Osteocyte (in vitro differentiated cells): Measurements from ENCODE around the gene C9orf153. TPM values are rescaled to one million over a fixed set of nuclear protein-coding genes. Genes with fewer than 3 reads are reported as not detected.

ENCODE experiments used
- DNase-seq: peaks from one replicate; pipeline ENCODE4 v3.0.0; 2021; ENCODE audit warnings: mixed read lengths; ENCODE audit not compliant: unreplicated experiment; ENCODE audit errors: extremely low spot score
- H3K27ac Mint-ChIP-seq: one replicate; pipeline ENCODE4 v1.8.0; 2021; ENCODE audit warnings: mild to moderate bottlenecking, mixed read lengths; ENCODE audit not compliant: unreplicated experiment
- H3K27me3 Mint-ChIP-seq: one replicate; pipeline ENCODE4 v1.8.0; 2021; ENCODE audit warnings: mixed read lengths; ENCODE audit not compliant: unreplicated experiment
- H3K36me3 Mint-ChIP-seq: one replicate; pipeline ENCODE4 v1.8.0; 2021; ENCODE audit warnings: mixed read lengths; ENCODE audit not compliant: unreplicated experiment
- H3K4me1 Mint-ChIP-seq: one replicate; pipeline ENCODE4 v1.8.0; 2021; ENCODE audit warnings: mixed read lengths; ENCODE audit not compliant: unreplicated experiment
- H3K4me3 Mint-ChIP-seq: one replicate; pipeline ENCODE4 v1.8.0; 2021; ENCODE audit warnings: mild to moderate bottlenecking, moderate library complexity, mixed read lengths; ENCODE audit not compliant: unreplicated experiment
- H3K9me3 Mint-ChIP-seq: one replicate; pipeline ENCODE4 v1.8.0; 2021; ENCODE audit warnings: mixed read lengths; ENCODE audit not compliant: unreplicated experiment
- CTCF ChIP-seq: fragments of 200-600 bp; sonication (generic); IDR thresholded peaks from 2 replicates; pipeline ENCODE4 v1.5.0; 2021; ENCODE audit warnings: antibody characterized with exemption, mild to moderate bottlenecking, moderate library complexity
- total RNA-seq: library from RNA; stranded (reverse); gene quantifications from 2 replicates; pipeline ENCODE4 v1.2.1, GENCODE V29; 2021

Gene C9orf153
- total RNA-seq, 1 donor from 2014 or later, result 0.40 TPM

DNA sequence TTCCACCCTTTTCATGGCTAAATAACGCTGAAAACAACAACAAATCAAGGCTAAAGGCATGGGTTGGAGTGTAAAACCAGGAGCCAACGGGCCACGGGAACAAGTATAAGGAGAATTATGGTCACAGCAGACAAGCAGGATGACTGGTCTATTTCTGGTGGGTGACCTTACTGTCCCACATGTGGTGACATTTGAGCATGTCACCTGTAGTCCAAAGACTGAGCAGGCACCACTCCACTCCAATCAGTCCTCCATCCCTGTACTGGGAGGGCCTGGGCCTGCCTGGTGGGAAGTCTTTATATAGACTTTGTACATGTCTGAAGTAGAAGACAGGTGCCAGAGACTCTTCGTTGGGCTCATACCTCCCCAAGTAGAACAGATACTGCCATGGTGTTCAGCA lies 36.8 kb downstream of the C9orf153 start:
- no peaks in the 10 kb centered on the region for H3K4me1 Mint-ChIP-seq
- H3K9me3 Mint-ChIP-seq, result no peaks in the 10 kb centered on the region
- no peaks in the 10 kb centered on the region for H3K36me3 Mint-ChIP-seq
- H3K27me3 Mint-ChIP-seq, result peaks cover 13% of the 10 kb centered on the region
- no peak for DNase-seq
- H3K4me3 Mint-ChIP-seq, result no peak overlapping the region
- no peak for TF ChIP-seq CTCF
- no peak overlapping the region for H3K27ac Mint-ChIP-seq

GRCh38 chr9:86219606-86220005 lies 39.9 kb downstream of the C9orf153 start:
- Mint-ChIP-seq H3K27me3 (peaks cover 13% of the 10 kb centered on the region), H3K27ac (no peak overlapping the region), H3K9me3 (no peaks in the 10 kb centered on the region), H3K4me1 (no peaks in the 10 kb centered on the region), H3K36me3 (no peaks in the 10 kb centered on the region), H3K4me3 (no peak overlapping the region)
- no peak for TF ChIP-seq CTCF
- no peak for DNase-seq

DNA sequence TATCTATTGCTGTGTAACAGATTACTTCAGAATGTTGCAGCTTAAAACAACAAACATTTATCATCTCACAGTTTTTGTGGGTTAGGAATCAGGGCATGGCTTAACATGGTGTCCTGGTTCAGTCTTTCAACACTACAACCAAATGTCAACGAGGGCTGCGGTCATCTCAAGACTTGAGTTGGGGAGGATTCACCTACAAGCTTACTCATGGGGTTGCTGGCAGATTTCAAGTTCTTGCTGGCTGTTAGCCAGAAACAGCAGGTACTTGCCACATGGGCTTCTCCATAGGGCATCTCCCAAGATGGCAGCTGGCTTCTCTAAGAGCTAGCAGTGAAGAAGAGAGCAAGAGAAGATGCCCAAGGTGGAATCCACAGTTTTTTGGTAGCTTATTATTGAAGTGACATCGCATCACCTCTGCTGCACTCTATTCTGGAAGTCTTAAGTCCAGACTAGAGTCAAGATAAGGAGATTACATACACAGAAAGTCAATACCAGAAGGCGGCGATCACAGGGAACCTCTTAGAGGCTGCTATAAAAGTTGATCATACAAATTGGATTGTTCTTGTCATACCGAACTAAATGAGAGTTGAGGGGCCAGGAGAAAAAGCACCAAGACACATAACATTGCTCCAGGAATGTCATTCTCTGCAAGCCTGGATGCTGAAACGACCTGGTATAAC lies 42.2 kb downstream of the C9orf153 start:
- peaks cover 8% of the 10 kb centered on the region for H3K27me3 Mint-ChIP-seq
- no peak for TF ChIP-seq CTCF

GRCh38 chr9:86207193-86207592 lies 52.3 kb downstream of the C9orf153 start:
- no peak for TF ChIP-seq CTCF
- H3K4me3 Mint-ChIP-seq, result no peak overlapping the region
- no peak overlapping the region for H3K27ac Mint-ChIP-seq
- peaks cover 19% of the 10 kb centered on the region for H3K27me3 Mint-ChIP-seq
- H3K9me3 Mint-ChIP-seq, result no peaks in the 10 kb centered on the region
- peaks cover 2% of the 10 kb centered on the region for H3K4me1 Mint-ChIP-seq
- no peak for DNase-seq
- no peaks in the 10 kb centered on the region for H3K36me3 Mint-ChIP-seq

More for the DNA sequence above, 42.2 kb downstream of the C9orf153 start:
- DNase-seq, result peak; percentile 51
- Mint-ChIP-seq H3K4me3 (no peak overlapping the region), H3K9me3 (no peaks in the 10 kb centered on the region), H3K4me1 (no peaks in the 10 kb centered on the region), H3K27ac (no peak overlapping the region), H3K36me3 (no peaks in the 10 kb centered on the region)

DNA sequence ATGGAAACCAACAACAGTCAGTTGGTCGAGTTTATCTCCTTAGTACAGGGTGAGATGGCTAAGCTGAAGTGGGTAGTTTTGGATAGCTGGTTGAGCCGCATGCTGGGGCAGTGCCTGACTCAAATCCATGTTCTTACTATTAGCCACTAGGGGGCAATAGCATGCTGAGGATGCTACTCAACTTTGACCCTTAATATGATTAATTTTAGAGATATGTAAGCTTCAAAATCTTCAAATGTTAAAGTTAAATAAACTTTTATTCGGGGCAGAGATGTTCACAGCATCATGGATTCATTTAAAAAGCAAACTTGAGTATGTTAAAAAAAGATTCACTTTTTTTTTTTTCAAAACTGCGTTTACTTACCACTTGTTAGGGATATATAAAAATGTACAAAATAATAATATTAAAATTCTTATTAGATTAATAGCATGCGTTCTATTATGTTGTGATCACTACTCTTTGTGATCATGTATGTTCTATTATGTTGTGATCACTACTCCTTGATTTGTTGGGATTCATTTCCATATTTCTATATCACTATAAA lies 57.0 kb downstream of the C9orf153 start:
- peak; percentile 36 for DNase-seq
- peak; percentile 83 for TF ChIP-seq CTCF

More for the DNA sequence above, 57.0 kb downstream of the C9orf153 start:
- Mint-ChIP-seq H3K4me3 (no peak overlapping the region), H3K36me3 (no peaks in the 10 kb centered on the region), H3K4me1 (peaks cover 5% of the 10 kb centered on the region), H3K9me3 (no peaks in the 10 kb centered on the region), H3K27me3 (peaks cover 32% of the 10 kb centered on the region), H3K27ac (no peak overlapping the region)
